Measurements from ENCODE around the gene PON1.

Gene PON1

DNA sequence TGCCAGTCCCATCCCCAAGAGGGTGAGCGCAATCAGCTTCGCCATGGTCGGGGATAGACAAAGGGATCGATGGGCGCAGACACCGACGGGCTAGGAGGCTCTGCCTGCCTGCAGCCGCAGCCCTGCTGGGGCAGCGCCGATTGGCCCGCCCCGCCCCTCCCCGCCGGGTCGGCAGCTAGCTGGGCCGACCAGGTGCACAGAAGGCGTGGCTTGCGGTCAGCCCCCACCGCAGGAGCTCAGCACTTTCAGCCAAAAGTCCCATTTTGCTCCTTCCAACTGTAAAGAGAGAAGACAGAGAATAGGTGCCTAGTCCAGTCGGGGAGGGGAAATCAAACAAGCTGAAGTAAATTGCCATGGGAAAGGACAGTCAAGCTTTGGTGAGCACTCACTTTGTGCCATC lies at the start of gene PON1:
Gene PON1, minus strand, starts transcription at position 102 of the 400 bp plus-strand sequence. Its CDS starts 57 bp downstream, at position 45.
- no peak for TF ChIP-seq ISL1 (CRISPR knock-in tag; IDR thresholded peaks at IDR 0.05)
- TF ChIP-seq, protein P1, sequence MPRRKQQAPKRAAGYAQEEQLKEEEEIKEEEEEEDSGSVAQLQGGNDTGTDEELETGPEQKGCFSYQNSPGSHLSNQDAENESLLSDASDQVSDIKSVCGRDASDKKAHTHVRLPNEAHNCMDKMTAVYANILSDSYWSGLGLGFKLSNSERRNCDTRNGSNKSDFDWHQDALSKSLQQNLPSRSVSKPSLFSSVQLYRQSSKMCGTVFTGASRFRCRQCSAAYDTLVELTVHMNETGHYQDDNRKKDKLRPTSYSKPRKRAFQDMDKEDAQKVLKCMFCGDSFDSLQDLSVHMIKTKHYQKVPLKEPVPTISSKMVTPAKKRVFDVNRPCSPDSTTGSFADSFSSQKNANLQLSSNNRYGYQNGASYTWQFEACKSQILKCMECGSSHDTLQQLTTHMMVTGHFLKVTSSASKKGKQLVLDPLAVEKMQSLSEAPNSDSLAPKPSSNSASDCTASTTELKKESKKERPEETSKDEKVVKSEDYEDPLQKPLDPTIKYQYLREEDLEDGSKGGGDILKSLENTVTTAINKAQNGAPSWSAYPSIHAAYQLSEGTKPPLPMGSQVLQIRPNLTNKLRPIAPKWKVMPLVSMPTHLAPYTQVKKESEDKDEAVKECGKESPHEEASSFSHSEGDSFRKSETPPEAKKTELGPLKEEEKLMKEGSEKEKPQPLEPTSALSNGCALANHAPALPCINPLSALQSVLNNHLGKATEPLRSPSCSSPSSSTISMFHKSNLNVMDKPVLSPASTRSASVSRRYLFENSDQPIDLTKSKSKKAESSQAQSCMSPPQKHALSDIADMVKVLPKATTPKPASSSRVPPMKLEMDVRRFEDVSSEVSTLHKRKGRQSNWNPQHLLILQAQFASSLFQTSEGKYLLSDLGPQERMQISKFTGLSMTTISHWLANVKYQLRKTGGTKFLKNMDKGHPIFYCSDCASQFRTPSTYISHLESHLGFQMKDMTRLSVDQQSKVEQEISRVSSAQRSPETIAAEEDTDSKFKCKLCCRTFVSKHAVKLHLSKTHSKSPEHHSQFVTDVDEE (CRISPR knock-in tag; IDR thresholded peaks at IDR 0.05), result no peak
- TF ChIP-seq CSDC2 (CRISPR knock-in tag; IDR thresholded peaks at IDR 0.05), result no peak
- no peak for TF ChIP-seq TOX (CRISPR knock-in tag; IDR thresholded peaks at IDR 0.05; ENCODE audit: borderline replicate concordance)
- TF ChIP-seq, protein P2, sequence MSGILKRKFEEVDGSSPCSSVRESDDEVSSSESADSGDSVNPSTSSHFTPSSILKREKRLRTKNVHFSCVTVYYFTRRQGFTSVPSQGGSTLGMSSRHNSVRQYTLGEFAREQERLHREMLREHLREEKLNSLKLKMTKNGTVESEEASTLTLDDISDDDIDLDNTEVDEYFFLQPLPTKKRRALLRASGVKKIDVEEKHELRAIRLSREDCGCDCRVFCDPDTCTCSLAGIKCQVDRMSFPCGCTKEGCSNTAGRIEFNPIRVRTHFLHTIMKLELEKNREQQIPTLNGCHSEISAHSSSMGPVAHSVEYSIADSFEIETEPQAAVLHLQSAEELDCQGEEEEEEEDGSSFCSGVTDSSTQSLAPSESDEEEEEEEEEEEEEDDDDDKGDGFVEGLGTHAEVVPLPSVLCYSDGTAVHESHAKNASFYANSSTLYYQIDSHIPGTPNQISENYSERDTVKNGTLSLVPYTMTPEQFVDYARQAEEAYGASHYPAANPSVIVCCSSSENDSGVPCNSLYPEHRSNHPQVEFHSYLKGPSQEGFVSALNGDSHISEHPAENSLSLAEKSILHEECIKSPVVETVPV (CRISPR knock-in tag; IDR thresholded peaks at IDR 0.05), result no peak
- ATAC-seq, result no peak

GRCh38 chr7:95373323-95373722 lies 49.0 kb upstream of the PON1 start:
- peak; percentile 31; the same call in 1 of the 3 replicates for ATAC-seq
- TF ChIP-seq ZFP30 (CRISPR knock-in tag; IDR thresholded peaks at IDR 0.05) (no peak), SNAI2 (CRISPR knock-in tag; IDR thresholded peaks at IDR 0.05) (no peak), CSDC2 (CRISPR knock-in tag; IDR thresholded peaks at IDR 0.05) (no peak)

DNA sequence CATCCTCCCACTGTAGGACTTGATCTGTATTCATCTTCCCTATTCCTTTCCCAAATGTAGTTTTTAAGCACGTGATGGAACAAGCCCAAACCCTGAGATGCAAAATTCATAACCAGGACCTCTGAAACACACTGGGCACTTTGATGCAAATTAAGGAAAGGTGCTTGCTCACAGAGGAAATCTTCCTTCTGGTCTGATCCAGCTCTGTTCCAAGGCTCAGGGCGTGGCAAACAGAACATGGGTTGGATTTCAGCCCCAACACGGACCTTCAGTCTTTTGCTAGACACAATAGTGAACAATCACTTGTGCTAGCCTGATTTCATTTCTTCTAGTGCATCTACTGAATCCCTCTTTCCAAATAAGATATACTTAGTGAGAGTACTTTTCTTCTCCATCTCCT lies 43.9 kb upstream of the PON1 start:
- no peak for ATAC-seq
- no peak for TF ChIP-seq OSR1 (CRISPR knock-in tag; IDR thresholded peaks at IDR 0.05)
- TF ChIP-seq, protein P1 (CRISPR knock-in tag; IDR thresholded peaks at IDR 0.05), result no peak
- TF ChIP-seq TOX (CRISPR knock-in tag; IDR thresholded peaks at IDR 0.05; ENCODE audit: borderline replicate concordance), result no peak
- no peak for TF ChIP-seq TCF4 (CRISPR knock-in tag; IDR thresholded peaks at IDR 0.05; ENCODE audit: borderline replicate concordance)
- no peak for TF ChIP-seq ZFP3 (CRISPR knock-in tag; IDR thresholded peaks at IDR 0.05)
- no peak for TF ChIP-seq GLIS3 (CRISPR knock-in tag; IDR thresholded peaks at IDR 0.05)
- TF ChIP-seq ZNF70 (CRISPR knock-in tag; IDR thresholded peaks at IDR 0.05), result no peak
- TF ChIP-seq ARNTL (CRISPR knock-in tag; IDR thresholded peaks at IDR 0.05; ENCODE audit: borderline replicate concordance, low read depth), result no peak
- TF ChIP-seq SNAI2 (CRISPR knock-in tag; IDR thresholded peaks at IDR 0.05), result no peak
- no peak for TF ChIP-seq PATZ1 (CRISPR knock-in tag; IDR thresholded peaks at IDR 0.05; ENCODE audit: borderline replicate concordance)
- TF ChIP-seq, protein P2 (CRISPR knock-in tag; IDR thresholded peaks at IDR 0.05), result no peak
- no peak for TF ChIP-seq POU6F1 (CRISPR knock-in tag; IDR thresholded peaks at IDR 0.05; ENCODE audit: borderline replicate concordance, low read depth)
- TF ChIP-seq CSDC2 (CRISPR knock-in tag; IDR thresholded peaks at IDR 0.05), result no peak
- TF ChIP-seq ESRRG (CRISPR knock-in tag; IDR thresholded peaks at IDR 0.05), result no peak
- TF ChIP-seq ZFP30 (CRISPR knock-in tag; IDR thresholded peaks at IDR 0.05), result no peak
- no peak for TF ChIP-seq ZNF565 (CRISPR knock-in tag; conservative IDR thresholded peaks at IDR 0.05; ENCODE audit: low read depth)
- TF ChIP-seq ISL1 (CRISPR knock-in tag; IDR thresholded peaks at IDR 0.05), result no peak
- no peak for TF ChIP-seq ZC3H10 (CRISPR knock-in tag; IDR thresholded peaks at IDR 0.05)
- no peak for TF ChIP-seq CREB5 (CRISPR knock-in tag; IDR thresholded peaks at IDR 0.05; ENCODE audit: low read depth)
- no peak for TF ChIP-seq ZNF8 (CRISPR knock-in tag; IDR thresholded peaks at IDR 0.05)

Measured in SK-N-SH treated with all-trans-retinoic acid at 6 μM for 48 hours (cell line).